Peyer's patch (tissue), 4 donors: ENCODE measurements around the gene CFAP77. TPM values are rescaled to one million over a fixed set of nuclear protein-coding genes. Genes with fewer than 3 reads are reported as not detected.
"Not testable (repeated sequence)": the region's sequence is repeated elsewhere in the genome, so short reads cannot be mapped to it uniquely, and the experiment has no call there.

Experiments used
- DNase-seq, 3 donors: peaks; one replicate each; pipeline ENCODE4 v3.0.0-alpha.2; 2017 to 2019
- H3K27ac ChIP-seq, 4 donors: fragments of 200-600 bp; sonication (generic); one replicate each; pipeline ENCODE4 v1.5.1; 2016 to 2019
- H3K27me3 ChIP-seq, 2 donors: fragments of 200-600 bp; sonication (generic); one replicate each; pipeline ENCODE4 v1.5.1; 2019
- H3K36me3 ChIP-seq, 3 donors: fragments of 200-600 bp; sonication (generic); one replicate each; pipeline ENCODE4 v1.5.1; 2016 to 2019
- H3K4me1 ChIP-seq, 4 donors: fragments of 200-600 bp; sonication (generic); one replicate each; pipeline ENCODE4 v1.5.1; 2016 to 2019
- H3K4me3 ChIP-seq, 4 donors: fragments of 200-600 bp; sonication (generic); 1 replicate in 3 of 4; 2 replicates in 1 of 4; pipeline ENCODE4 v1.5.1; 2016 to 2019; ENCODE audit warnings: mild to moderate bottlenecking in 1 of 4
- H3K9me3 ChIP-seq, 4 donors: fragments of 200-600 bp; sonication (generic); one replicate each; pipeline ENCODE4 v1.5.1; 2016 to 2019; ENCODE audit warnings: mild to moderate bottlenecking in 1 of 4
- CTCF ChIP-seq, 6 experiments: fragments of 450-650 bp in 4 of 6; fragments of 200-600 bp in 2 of 6; sonication (generic) in 1 of 6; IDR thresholded peaks; one replicate each; pipeline ENCODE4 v1.5.1; 2017 to 2019; ENCODE audit warnings: antibody characterized with exemption in 6 of 6, mild to moderate bottlenecking in 3 of 6, moderate library complexity in 1 of 6
- POLR2A ChIP-seq, 2 donors: fragments of 450-650 bp; IDR thresholded peaks; one replicate each; pipeline ENCODE4 v1.5.1; 2017; ENCODE audit warnings: antibody characterized with exemption in 2 of 2, mild to moderate bottlenecking in 2 of 2, moderate library complexity in 2 of 2
- total RNA-seq, 4 donors: library from RNA; depleted of rRNA; stranded (reverse); fragments of >200 nt; gene quantifications; one replicate each; pipeline ENCODE4 v1.1.0, GENCODE V29; 2016

The CFAP77 gene
- total RNA-seq, 4 donors from 2014 or later = not detected

GRCh38 chr9:132560616-132561202 lies 150.7 kb downstream of the CFAP77 start:
- no peaks in the 10 kb centered on the region for H3K36me3 ChIP-seq
- H3K27me3 ChIP-seq = no peaks in the 10 kb centered on the region
- TF ChIP-seq CTCF (IDR thresholded peaks at IDR 0.05) (no peak), POLR2A (IDR thresholded peaks at IDR 0.05) (no peak)
- no peak overlapping the region for H3K27ac ChIP-seq
- no peak overlapping the region for H3K4me3 ChIP-seq
- no peak for DNase-seq
- no peaks in the 10 kb centered on the region for H3K4me1 ChIP-seq
- no peaks in the 10 kb centered on the region for H3K9me3 ChIP-seq

- H3K9me3 ChIP-seq = no peaks in the 10 kb centered on the region
- H3K4me3 ChIP-seq = no peak overlapping the region
- H3K27me3 ChIP-seq = no peaks in the 10 kb centered on the region
- no peaks in the 10 kb centered on the region for H3K36me3 ChIP-seq
- no peak overlapping the region for H3K27ac ChIP-seq
- no peaks in the 10 kb centered on the region for H3K4me1 ChIP-seq
- DNase-seq = no peak
- TF ChIP-seq CTCF (IDR thresholded peaks at IDR 0.05) = no peak
- no peak for TF ChIP-seq POLR2A (IDR thresholded peaks at IDR 0.05)
These were observed 152.2 kb downstream of the CFAP77 start for GRCh38 chr9:132562306-132562573.

GRCh38 chr9:132564526-132564925 lies 154.5 kb downstream of the CFAP77 start:
- no peak for DNase-seq
- no peaks in the 10 kb centered on the region for H3K27me3 ChIP-seq
- H3K36me3 ChIP-seq = no peaks in the 10 kb centered on the region
- TF ChIP-seq CTCF (IDR thresholded peaks at IDR 0.05) (no peak), POLR2A (IDR thresholded peaks at IDR 0.05) (no peak)
- H3K4me3 ChIP-seq = no peak overlapping the region
- H3K4me1 ChIP-seq = no peaks in the 10 kb centered on the region
- H3K9me3 ChIP-seq = no peaks in the 10 kb centered on the region
- no peak overlapping the region for H3K27ac ChIP-seq

- not testable (repeated sequence) for H3K9me3 ChIP-seq, H3K27ac ChIP-seq, H3K27me3 ChIP-seq, DNase-seq, H3K4me1 ChIP-seq, H3K36me3 ChIP-seq, H3K4me3 ChIP-seq
These were observed 158.8 kb downstream of the CFAP77 start for GRCh38 chr9:132568787-132569186.

- TF ChIP-seq POLR2A (IDR thresholded peaks at IDR 0.05) (no peak), CTCF (IDR thresholded peaks at IDR 0.05) (no peak)
- no peak for DNase-seq
- Histone ChIP-seq H3K4me1 (no peaks in the 10 kb centered on the region), H3K4me3 (no peak overlapping the region), H3K9me3 (no peaks in the 10 kb centered on the region), H3K27me3 (no peaks in the 10 kb centered on the region), H3K27ac (no peak overlapping the region), H3K36me3 (no peaks in the 10 kb centered on the region)
These were observed 162.0 kb downstream of the CFAP77 start for GRCh38 chr9:132571806-132572600.

- no peaks in the 10 kb centered on the region for H3K4me1 ChIP-seq
- no peaks in the 10 kb centered on the region for H3K27me3 ChIP-seq
- no peaks in the 10 kb centered on the region for H3K9me3 ChIP-seq
- H3K27ac ChIP-seq = no peak overlapping the region
- no peaks in the 10 kb centered on the region for H3K36me3 ChIP-seq
- TF ChIP-seq POLR2A (IDR thresholded peaks at IDR 0.05) (no peak), CTCF (IDR thresholded peaks at IDR 0.05) (no peak)
- no peak for DNase-seq
- H3K4me3 ChIP-seq = no peak overlapping the region
These were observed 162.9 kb downstream of the CFAP77 start for GRCh38 chr9:132572921-132573320.
